GM10248 (cell line): Measurements from ENCODE around the gene PPP2R2C.

ENCODE experiments used
- CTCF ChIA-PET: fragments of 300-600 bp; sonication (Branson Sonifier 250); formaldehyde crosslinking; extraction: SDS; loops from one replicate; lab custom pipeline; 2021; ENCODE audit warnings: antibody characterized with exemption; lab: Yijun Ruan, JAX
- POLR2A ChIA-PET: fragments of 350-650 bp; sonication (Branson Sonifier 250); formaldehyde crosslinking; extraction: SDS; loops from one replicate; lab custom pipeline; 2020; ENCODE audit warnings: antibody characterized with exemption; lab: Yijun Ruan, JAX
- DNase-seq: peaks from one replicate; pipeline ENCODE4 v3.0.0; 2012; ENCODE audit errors: extremely low spot score
- TF ChIP-seq, protein P1 (sequence below): IDR thresholded peaks from 2 replicates; pipeline ENCODE4 v1.5.1; 2012; ENCODE audit warnings: mild to moderate bottlenecking, low read depth; ENCODE audit errors: extremely low read depth, missing control alignments, control extremely low read depth

Gene PPP2R2C

DNA sequence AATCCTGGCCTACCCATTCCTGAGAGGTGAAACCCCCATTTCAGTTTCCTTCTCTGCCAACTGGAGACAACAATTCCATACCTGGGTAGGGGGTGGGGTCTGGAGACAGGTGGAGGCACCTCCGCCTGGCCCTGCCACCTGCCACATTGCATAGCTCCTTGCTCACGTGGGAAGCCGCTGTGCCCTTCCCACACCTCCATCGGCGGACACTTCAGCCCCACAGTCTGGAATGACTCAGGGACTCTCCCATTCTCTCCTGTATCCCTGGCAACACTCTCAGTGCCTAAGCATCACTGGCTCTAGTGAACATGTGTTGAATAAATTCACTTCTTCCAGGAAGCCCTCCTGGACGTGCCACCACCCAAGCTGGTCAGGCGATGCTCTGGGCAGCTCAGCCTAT, 21.7 kb downstream of the PPP2R2C start:
- no peak for DNase-seq
- ChIA-PET CTCF (no interaction called here), POLR2A (no interaction called here)
- TF ChIP-seq, protein P1, sequence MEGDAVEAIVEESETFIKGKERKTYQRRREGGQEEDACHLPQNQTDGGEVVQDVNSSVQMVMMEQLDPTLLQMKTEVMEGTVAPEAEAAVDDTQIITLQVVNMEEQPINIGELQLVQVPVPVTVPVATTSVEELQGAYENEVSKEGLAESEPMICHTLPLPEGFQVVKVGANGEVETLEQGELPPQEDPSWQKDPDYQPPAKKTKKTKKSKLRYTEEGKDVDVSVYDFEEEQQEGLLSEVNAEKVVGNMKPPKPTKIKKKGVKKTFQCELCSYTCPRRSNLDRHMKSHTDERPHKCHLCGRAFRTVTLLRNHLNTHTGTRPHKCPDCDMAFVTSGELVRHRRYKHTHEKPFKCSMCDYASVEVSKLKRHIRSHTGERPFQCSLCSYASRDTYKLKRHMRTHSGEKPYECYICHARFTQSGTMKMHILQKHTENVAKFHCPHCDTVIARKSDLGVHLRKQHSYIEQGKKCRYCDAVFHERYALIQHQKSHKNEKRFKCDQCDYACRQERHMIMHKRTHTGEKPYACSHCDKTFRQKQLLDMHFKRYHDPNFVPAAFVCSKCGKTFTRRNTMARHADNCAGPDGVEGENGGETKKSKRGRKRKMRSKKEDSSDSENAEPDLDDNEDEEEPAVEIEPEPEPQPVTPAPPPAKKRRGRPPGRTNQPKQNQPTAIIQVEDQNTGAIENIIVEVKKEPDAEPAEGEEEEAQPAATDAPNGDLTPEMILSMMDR: no peak

DNA sequence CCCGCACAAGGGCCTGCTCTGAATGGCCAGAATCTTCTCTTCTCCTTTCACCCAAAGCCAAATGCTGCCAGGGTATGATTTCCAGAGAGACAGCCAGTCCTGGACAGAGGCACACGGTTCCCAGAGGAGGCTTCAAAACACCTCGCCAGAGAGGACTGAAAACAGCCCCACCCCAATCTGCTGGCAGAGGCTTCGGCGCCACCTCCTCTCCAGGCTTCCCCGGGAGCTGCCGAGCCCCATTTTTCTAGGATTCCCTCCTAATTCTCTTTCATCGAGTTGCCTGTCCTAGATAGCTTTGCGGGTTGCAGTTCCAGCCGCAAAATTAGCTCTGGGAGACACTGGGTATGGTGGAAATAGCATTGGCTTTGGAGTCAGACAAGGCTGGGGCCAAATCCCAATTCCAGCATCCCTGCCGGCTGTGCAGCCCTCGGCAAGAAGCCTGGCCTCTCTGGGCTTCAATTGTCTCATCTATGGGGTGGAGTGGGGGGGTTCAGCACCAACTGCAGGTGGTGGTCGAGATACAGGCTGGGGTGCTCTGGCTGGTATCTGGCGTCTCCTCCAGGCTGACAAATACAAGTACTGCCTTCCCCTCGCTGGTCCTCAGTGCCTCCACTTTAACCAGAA, 22.6 kb downstream of the PPP2R2C start:
- TF ChIP-seq, protein P1: no peak
- DNase-seq: no peak
- ChIA-PET POLR2A (no interaction called here), CTCF (no interaction called here)

DNA sequence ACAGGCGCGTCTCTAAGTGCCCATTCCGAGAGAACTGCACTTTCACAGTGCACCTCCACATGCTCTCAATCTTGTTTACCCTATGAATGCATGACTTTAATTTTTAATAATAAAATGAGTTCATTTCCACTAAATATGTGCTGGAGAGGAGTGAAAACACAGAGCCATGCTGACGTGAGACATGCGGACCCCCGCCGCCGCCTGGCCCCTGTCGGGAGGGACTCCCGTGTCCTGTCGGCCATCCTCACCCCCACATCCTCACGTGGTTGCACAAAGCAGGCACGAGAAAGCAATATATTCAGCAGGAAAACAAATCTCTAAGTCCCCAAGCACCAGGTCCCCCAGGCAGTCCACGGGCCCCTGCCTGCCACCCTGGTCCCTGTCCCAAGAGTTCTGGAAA, 23.1 kb downstream of the PPP2R2C start:
- POLR2A ChIA-PET: no interaction called here
- TF ChIP-seq, protein P1: no peak
- CTCF ChIA-PET: no interaction called here
- no peak for DNase-seq

DNA sequence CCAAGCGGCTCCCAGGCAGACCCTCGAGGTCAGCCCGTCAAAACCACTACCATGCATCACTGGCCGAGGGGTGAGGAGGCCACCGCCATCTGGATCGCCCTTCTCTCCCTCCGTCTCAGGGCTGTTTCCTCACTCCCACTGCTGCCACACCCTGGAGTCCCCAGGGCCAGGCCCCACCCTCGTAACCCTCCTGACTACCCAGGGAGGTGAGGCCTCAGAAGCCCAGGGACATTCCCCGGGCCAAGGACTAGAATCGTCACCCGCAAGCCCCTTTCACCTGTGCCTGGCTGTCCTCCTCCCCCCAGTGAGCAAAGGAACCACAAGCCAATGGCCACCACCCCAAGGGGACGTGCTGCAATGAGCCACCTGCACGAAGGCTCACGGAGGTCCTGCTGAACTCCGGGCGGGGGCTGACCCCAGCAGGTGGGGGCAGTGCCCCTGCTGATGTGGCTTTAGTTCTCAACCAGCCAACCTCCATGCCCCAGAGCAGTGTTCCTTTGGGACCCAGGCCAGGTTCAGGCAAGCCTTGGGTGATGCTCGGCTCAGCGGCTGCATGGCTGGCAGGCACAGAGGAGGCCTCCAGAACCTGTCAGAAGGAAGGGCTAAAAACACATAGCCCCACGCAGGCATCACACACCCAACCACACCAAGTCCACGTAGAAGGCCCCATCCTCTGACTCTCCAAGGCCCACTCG, 23.8 kb downstream of the PPP2R2C start:
- TF ChIP-seq, protein P1: no peak
- DNase-seq: no peak
- CTCF ChIA-PET: no interaction called here
- POLR2A ChIA-PET: no interaction called here

DNA sequence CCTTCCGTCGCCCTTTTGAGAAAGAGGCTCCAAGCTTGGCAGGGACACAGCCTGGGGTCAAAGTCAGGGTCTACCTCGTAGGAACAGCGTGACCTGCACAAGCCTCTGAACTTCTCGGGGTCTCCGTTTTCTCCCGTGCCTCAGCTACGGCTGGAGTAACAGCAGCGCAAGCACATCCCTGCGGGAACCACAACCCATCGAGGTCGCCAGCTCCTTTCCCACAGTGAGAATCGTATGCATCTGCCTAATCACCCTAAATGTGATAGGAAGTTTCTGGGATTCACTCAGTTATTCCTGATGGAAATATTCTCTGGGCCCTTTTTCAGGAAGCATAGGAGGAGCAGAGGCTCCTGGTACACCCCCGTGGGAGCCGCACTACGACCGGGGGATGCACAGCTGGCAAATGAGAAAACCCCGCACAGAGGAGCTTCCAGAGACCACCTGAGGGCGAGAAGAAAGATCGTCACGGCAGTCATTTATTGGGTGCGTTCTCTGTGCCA, 24.7 kb downstream of the PPP2R2C start:
- ChIA-PET CTCF (interaction anchor here (1.4 kb wide), 1 partner anchor 32 kb away, joined by 3 read pairs; no protein-coding TSS in a partner anchor), POLR2A (no interaction called here)
- TF ChIP-seq, protein P1: no peak
- DNase-seq: no peak

DNA sequence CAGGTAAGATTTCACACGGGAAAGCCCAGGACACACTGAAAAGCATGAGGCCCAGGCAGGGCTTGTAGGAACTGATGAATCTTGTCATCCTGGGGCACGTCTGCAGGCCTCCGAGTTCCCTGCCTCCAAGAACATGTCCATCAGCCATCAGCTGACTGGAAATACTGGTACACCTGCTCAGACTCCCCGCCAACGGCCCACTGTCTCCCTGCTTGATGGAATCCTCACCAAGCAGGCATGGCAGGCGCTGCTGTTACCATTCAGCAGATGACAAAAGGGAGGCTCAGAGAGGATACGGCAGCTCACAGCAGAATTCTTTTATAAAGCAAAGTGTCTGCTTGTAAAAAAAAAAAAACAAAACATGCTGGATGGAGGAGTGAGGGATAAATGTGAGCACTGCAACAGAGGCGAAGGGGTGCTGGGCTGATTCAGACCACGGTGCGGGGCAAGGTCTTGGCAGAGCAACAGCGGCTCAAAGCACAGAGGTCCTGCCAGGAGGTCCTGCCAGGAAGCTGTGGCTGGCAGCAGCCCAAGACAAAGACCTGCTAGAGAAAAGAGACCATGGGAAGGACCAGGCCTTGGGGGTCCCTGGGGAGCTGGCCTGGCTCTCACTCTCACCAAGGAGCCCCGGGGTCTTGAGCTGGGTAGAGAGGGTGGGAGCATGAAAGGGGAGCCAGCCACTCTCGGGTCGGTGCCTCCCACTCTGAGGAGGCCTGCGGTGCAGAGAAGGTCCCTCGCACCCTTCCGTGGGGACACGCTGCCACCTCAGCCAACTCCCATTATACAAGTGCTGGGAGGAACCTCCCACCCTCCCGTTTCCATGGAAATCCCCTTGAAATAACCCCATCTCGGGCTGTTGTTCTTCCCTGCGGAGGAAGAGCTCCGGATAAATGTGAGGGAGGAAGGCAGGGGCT, 25.6 kb downstream of the PPP2R2C start:
- ChIA-PET CTCF (interaction anchor here (1.4 kb wide), 1 partner anchor 33 kb away, joined by 3 read pairs; no protein-coding TSS in a partner anchor), POLR2A (no interaction called here)
- DNase-seq: no peak
- TF ChIP-seq, protein P1: no peak
